CD8-positive, alpha-beta memory T cell (primary cell): ENCODE data around the gene AFF2. TPM values are rescaled to one million over a fixed set of nuclear protein-coding genes. Genes with fewer than 3 reads are reported as not detected.

Experiments
- CTCF ChIA-PET: fragments of 350-600 bp; sonication (Branson Sonifier 250); formaldehyde crosslinking; loops from one replicate; lab custom pipeline; 2021; ENCODE audit warnings: antibody characterized with exemption; lab: Charles Lee
- POLR2A ChIA-PET: fragments of 350-600 bp; sonication (Branson Sonifier 250); formaldehyde crosslinking; loops from one replicate; lab custom pipeline; 2021; ENCODE audit warnings: antibody characterized with exemption; lab: Charles Lee
- DNase-seq, 5 donors: peaks; one replicate each; pipeline versions ENCODE4 v3.0.0 to v3.0.0-alpha.2; 2020 to 2022; ENCODE audit warnings: mixed read lengths in 1 of 5
- H3K27ac ChIP-seq: one replicate; pipeline ENCODE4 v1.7.0; 2013; ENCODE audit warnings: low read depth, mild to moderate bottlenecking, low read length, moderate library complexity
- H3K27me3 ChIP-seq: 2 replicates; pipeline ENCODE4 v1.7.0; 2013; ENCODE audit warnings: low read length, mild to moderate bottlenecking; ENCODE audit not compliant: insufficient read depth, poor library complexity, severe bottlenecking
- H3K36me3 ChIP-seq: 2 replicates; pipeline ENCODE4 v1.7.0; 2013; ENCODE audit warnings: mild to moderate bottlenecking, low read length, moderate library complexity; ENCODE audit not compliant: insufficient read depth
- H3K4me1 ChIP-seq: 2 replicates; pipeline ENCODE4 v1.7.0; 2013; ENCODE audit warnings: mild to moderate bottlenecking, low read length, moderate library complexity; ENCODE audit not compliant: insufficient read depth
- H3K4me3 ChIP-seq: 2 replicates; pipeline ENCODE4 v1.7.0; 2013; ENCODE audit warnings: mild to moderate bottlenecking, low read length
- H3K9me3 ChIP-seq: 2 replicates; pipeline ENCODE4 v1.7.0; 2013; ENCODE audit warnings: mild to moderate bottlenecking, low read length
- H3K27ac Mint-ChIP-seq, 8 donors: one replicate each; pipeline ENCODE4 v1.8.0; 2020 to 2021; ENCODE audit warnings: mixed read lengths in 8 of 8, mild to moderate bottlenecking in 6 of 8, inconsistent platforms in 3 of 8, moderate library complexity in 3 of 8
- H3K27me3 Mint-ChIP-seq, 2 donors: one replicate each; pipeline ENCODE4 v1.8.0; 2020 to 2021; ENCODE audit warnings: mixed read lengths in 2 of 2, mild to moderate bottlenecking in 1 of 2, moderate library complexity in 1 of 2
- H3K36me3 Mint-ChIP-seq, 3 donors: one replicate each; pipeline ENCODE4 v1.8.0; 2020 to 2021; ENCODE audit warnings: mixed read lengths in 3 of 3, inconsistent platforms in 1 of 3, mild to moderate bottlenecking in 1 of 3
- H3K4me1 Mint-ChIP-seq, 3 donors: one replicate each; pipeline ENCODE4 v1.8.0; 2020 to 2021; ENCODE audit warnings: mixed read lengths in 3 of 3, inconsistent platforms in 1 of 3, mild to moderate bottlenecking in 1 of 3
- H3K4me3 Mint-ChIP-seq, 7 donors: one replicate each; pipeline ENCODE4 v1.8.0; 2020 to 2021; ENCODE audit warnings: mixed read lengths in 7 of 7, mild to moderate bottlenecking in 6 of 7, moderate library complexity in 4 of 7, inconsistent platforms in 2 of 7
- H3K9me3 Mint-ChIP-seq, 5 donors: one replicate each; pipeline ENCODE4 v1.8.0; 2020 to 2022; ENCODE audit warnings: mixed read lengths in 5 of 5, mild to moderate bottlenecking in 3 of 5, moderate library complexity in 2 of 5, inconsistent platforms in 1 of 5
- polyA plus RNA-seq: library from polyadenylated mRNA; unstranded; fragments of 300-500 nt; fragmentation: Illumina TruSeq; gene quantifications from one replicate; pipeline ENCODE4 v1.2.3, GENCODE V29; 2021
- total RNA-seq, 2 experiments: library from RNA; stranded (reverse); gene quantifications; one replicate each; pipeline ENCODE4 v1.2.3, GENCODE V29; 2021

The AFF2 gene
- total and polyA plus RNA-seq, 3 experiments from 2014 or later, result 0.27 to 0.33 TPM; not detected in 1

GRCh38 chrX:148741441-148741840, 241.0 kb downstream of the AFF2 start:
- H3K9me3 Mint-ChIP-seq, result peaks cover 0 to 3% (median 0%) of the 10 kb centered on the region in 5 donors
- H3K27me3 Mint-ChIP-seq, result peaks cover 0 to 13% of the 10 kb centered on the region in 2 donors
- H3K36me3 Mint-ChIP-seq, result no peaks in the 10 kb centered on the region
- Histone ChIP-seq H3K36me3 (no peaks in the 10 kb centered on the region), H3K4me1 (no peaks in the 10 kb centered on the region), H3K27ac (no peak overlapping the region), H3K27me3 (no peaks in the 10 kb centered on the region), H3K9me3 (no peaks in the 10 kb centered on the region), H3K4me3 (no peak overlapping the region)
- H3K27ac Mint-ChIP-seq, result no peak overlapping the region
- H3K4me3 Mint-ChIP-seq, result no peak overlapping the region
- CTCF ChIA-PET, result no interaction called here
- no peak for DNase-seq
- no peaks in the 10 kb centered on the region for H3K4me1 Mint-ChIP-seq
- POLR2A ChIA-PET, result no interaction called here

- ChIA-PET POLR2A (no interaction called here), CTCF (no interaction called here)
- H3K27me3 Mint-ChIP-seq, result no peaks in the 10 kb centered on the region
- H3K27ac Mint-ChIP-seq, result no peak overlapping the region
- H3K9me3 Mint-ChIP-seq, result no peaks in the 10 kb centered on the region
- no peaks in the 10 kb centered on the region for H3K9me3 ChIP-seq
- no peak overlapping the region for H3K27ac ChIP-seq
- no peaks in the 10 kb centered on the region for H3K27me3 ChIP-seq
- H3K4me1 Mint-ChIP-seq, result no peaks in the 10 kb centered on the region
- H3K36me3 ChIP-seq, result no peaks in the 10 kb centered on the region
- H3K4me1 ChIP-seq, result no peaks in the 10 kb centered on the region
- no peak overlapping the region for H3K4me3 Mint-ChIP-seq
- no peak for DNase-seq
- no peaks in the 10 kb centered on the region for H3K36me3 Mint-ChIP-seq
- no peak overlapping the region for H3K4me3 ChIP-seq
Observed at GRCh38 chrX:148755111-148755510, 254.7 kb downstream of the AFF2 start.

- Mint-ChIP-seq H3K27ac (no peak overlapping the region), H3K9me3 (peaks cover 0 to 3% (median 0%) of the 10 kb centered on the region in 5 donors), H3K36me3 (no peaks in the 10 kb centered on the region), H3K27me3 (no peaks in the 10 kb centered on the region), H3K4me3 (no peak overlapping the region), H3K4me1 (no peaks in the 10 kb centered on the region)
- Histone ChIP-seq H3K27ac (no peak overlapping the region), H3K4me1 (no peaks in the 10 kb centered on the region), H3K36me3 (no peaks in the 10 kb centered on the region), H3K27me3 (no peaks in the 10 kb centered on the region), H3K9me3 (no peaks in the 10 kb centered on the region), H3K4me3 (no peak overlapping the region)
- POLR2A ChIA-PET, result no interaction called here
- CTCF ChIA-PET, result no interaction called here
- DNase-seq, result no peak
Observed at GRCh38 chrX:148763896-148764295, 263.5 kb downstream of the AFF2 start.

- Mint-ChIP-seq H3K27ac (no peak overlapping the region), H3K4me3 (no peak overlapping the region), H3K9me3 (peaks cover 0 to 3% (median 0%) of the 10 kb centered on the region in 5 donors), H3K36me3 (no peaks in the 10 kb centered on the region), H3K27me3 (no peaks in the 10 kb centered on the region), H3K4me1 (no peaks in the 10 kb centered on the region)
- ChIA-PET POLR2A (no interaction called here), CTCF (no interaction called here)
- no peak for DNase-seq
- Histone ChIP-seq H3K27me3 (no peaks in the 10 kb centered on the region), H3K36me3 (no peaks in the 10 kb centered on the region), H3K4me3 (no peak overlapping the region), H3K27ac (no peak overlapping the region), H3K4me1 (no peaks in the 10 kb centered on the region), H3K9me3 (no peaks in the 10 kb centered on the region)
Observed at GRCh38 chrX:148768296-148768695, 267.9 kb downstream of the AFF2 start.

GRCh38 chrX:148771440-148771839, 271.0 kb downstream of the AFF2 start:
- Histone ChIP-seq H3K9me3 (no peaks in the 10 kb centered on the region), H3K36me3 (no peaks in the 10 kb centered on the region), H3K27me3 (no peaks in the 10 kb centered on the region), H3K4me1 (no peaks in the 10 kb centered on the region), H3K27ac (no peak overlapping the region), H3K4me3 (no peak overlapping the region)
- H3K36me3 Mint-ChIP-seq, result no peaks in the 10 kb centered on the region
- H3K4me3 Mint-ChIP-seq, result no peak overlapping the region
- no peaks in the 10 kb centered on the region for H3K4me1 Mint-ChIP-seq
- no peaks in the 10 kb centered on the region for H3K27me3 Mint-ChIP-seq
- peak overlapping the region in 1 of 8 donors; percentile 3 for H3K27ac Mint-ChIP-seq
- POLR2A ChIA-PET, result no interaction called here
- DNase-seq, result no peak
- CTCF ChIA-PET, result no interaction called here
- H3K9me3 Mint-ChIP-seq, result peaks cover 0 to 8% (median 0%) of the 10 kb centered on the region in 5 donors

- Mint-ChIP-seq H3K27me3 (no peaks in the 10 kb centered on the region), H3K9me3 (peaks cover 0 to 12% (median 10%) of the 10 kb centered on the region in 5 donors), H3K36me3 (no peaks in the 10 kb centered on the region), H3K4me3 (no peak overlapping the region), H3K27ac (no peak overlapping the region), H3K4me1 (no peaks in the 10 kb centered on the region)
- Histone ChIP-seq H3K27me3 (no peaks in the 10 kb centered on the region), H3K4me3 (no peak overlapping the region), H3K36me3 (no peaks in the 10 kb centered on the region), H3K4me1 (no peaks in the 10 kb centered on the region), H3K9me3 (no peaks in the 10 kb centered on the region), H3K27ac (no peak overlapping the region)
- no peak for DNase-seq
- CTCF ChIA-PET, result no interaction called here
- POLR2A ChIA-PET, result no interaction called here
Observed at GRCh38 chrX:148774276-148774675, 273.9 kb downstream of the AFF2 start.

GRCh38 chrX:148784137-148784536, 283.7 kb downstream of the AFF2 start:
- ChIA-PET POLR2A (no interaction called here), CTCF (no interaction called here)
- no peak overlapping the region for H3K27ac Mint-ChIP-seq
- H3K27ac ChIP-seq, result no peak overlapping the region
- no peaks in the 10 kb centered on the region for H3K36me3 Mint-ChIP-seq
- H3K36me3 ChIP-seq, result no peaks in the 10 kb centered on the region
- H3K4me1 Mint-ChIP-seq, result no peaks in the 10 kb centered on the region
- H3K9me3 Mint-ChIP-seq, result peaks cover 0 to 4% (median 1%) of the 10 kb centered on the region in 5 donors
- peaks cover 0 to 2% of the 10 kb centered on the region in 2 donors for H3K27me3 Mint-ChIP-seq
- no peak for DNase-seq
- H3K4me3 Mint-ChIP-seq, result no peak overlapping the region
- H3K27me3 ChIP-seq, result no peaks in the 10 kb centered on the region
- no peaks in the 10 kb centered on the region for H3K9me3 ChIP-seq
- no peak overlapping the region for H3K4me3 ChIP-seq
- H3K4me1 ChIP-seq, result no peaks in the 10 kb centered on the region

GRCh38 chrX:148784856-148785255, 284.4 kb downstream of the AFF2 start:
- Histone ChIP-seq H3K27ac (no peak overlapping the region), H3K4me1 (no peaks in the 10 kb centered on the region), H3K36me3 (no peaks in the 10 kb centered on the region), H3K9me3 (no peaks in the 10 kb centered on the region), H3K4me3 (no peak overlapping the region), H3K27me3 (no peaks in the 10 kb centered on the region)
- no peaks in the 10 kb centered on the region for H3K36me3 Mint-ChIP-seq
- H3K4me3 Mint-ChIP-seq, result no peak overlapping the region
- ChIA-PET CTCF (no interaction called here), POLR2A (no interaction called here)
- peaks cover 0 to 3% of the 10 kb centered on the region in 2 donors for H3K27me3 Mint-ChIP-seq
- H3K9me3 Mint-ChIP-seq, result peaks cover 0 to 2% (median 0%) of the 10 kb centered on the region in 5 donors
- no peak overlapping the region for H3K27ac Mint-ChIP-seq
- DNase-seq, result no peak
- no peaks in the 10 kb centered on the region for H3K4me1 Mint-ChIP-seq

- no peak for DNase-seq
- no peak overlapping the region for H3K27ac Mint-ChIP-seq
- H3K9me3 Mint-ChIP-seq, result peaks cover 0 to 2% (median 0%) of the 10 kb centered on the region in 5 donors
- no peak overlapping the region for H3K4me3 ChIP-seq
- H3K27me3 ChIP-seq, result no peaks in the 10 kb centered on the region
- peaks cover 0 to 3% of the 10 kb centered on the region in 2 donors for H3K27me3 Mint-ChIP-seq
- H3K4me3 Mint-ChIP-seq, result no peak overlapping the region
- POLR2A ChIA-PET, result no interaction called here
- H3K36me3 Mint-ChIP-seq, result no peaks in the 10 kb centered on the region
- no peaks in the 10 kb centered on the region for H3K9me3 ChIP-seq
- H3K4me1 Mint-ChIP-seq, result no peaks in the 10 kb centered on the region
- no peaks in the 10 kb centered on the region for H3K4me1 ChIP-seq
- CTCF ChIA-PET, result no interaction called here
- H3K36me3 ChIP-seq, result no peaks in the 10 kb centered on the region
- H3K27ac ChIP-seq, result no peak overlapping the region
Observed at GRCh38 chrX:148785256-148785655, 284.8 kb downstream of the AFF2 start.
